ES-I3 (cell line): Measurements from ENCODE around the gene G6PC3.
"Not testable (repeated sequence)": the region's sequence is repeated elsewhere in the genome, so short reads cannot be mapped to it uniquely, and the experiment has no call there.

Experiments used
- H3K36me3 ChIP-seq: 2 replicates; pipeline ENCODE4 v1.6.1; 2013; ENCODE audit warnings: mild to moderate bottlenecking, low read length, control low read depth, moderate library complexity; ENCODE audit not compliant: insufficient read depth
- H3K4me1 ChIP-seq: 2 replicates; pipeline ENCODE4 v1.6.1; 2013; ENCODE audit warnings: mild to moderate bottlenecking, control low read depth, low read length; ENCODE audit not compliant: insufficient read depth
- H3K9ac ChIP-seq: 2 replicates; pipeline ENCODE4 v1.6.1; 2013; ENCODE audit warnings: low read depth, mild to moderate bottlenecking, low read length, moderate library complexity
- H3K9me3 ChIP-seq: 2 replicates; pipeline ENCODE4 v1.6.1; 2013; ENCODE audit warnings: mild to moderate bottlenecking, low read length, moderate library complexity; ENCODE audit not compliant: control insufficient read depth, insufficient read depth

Gene G6PC3

GRCh38 chr17:44044071-44044470 is 26.5 kb upstream of the G6PC3 start:
- Histone ChIP-seq H3K4me1 (peaks cover 11% of the 10 kb centered on the region), H3K9me3 (no peaks in the 10 kb centered on the region), H3K36me3 (peaks cover 24% of the 10 kb centered on the region), H3K9ac (no peak overlapping the region)

DNA sequence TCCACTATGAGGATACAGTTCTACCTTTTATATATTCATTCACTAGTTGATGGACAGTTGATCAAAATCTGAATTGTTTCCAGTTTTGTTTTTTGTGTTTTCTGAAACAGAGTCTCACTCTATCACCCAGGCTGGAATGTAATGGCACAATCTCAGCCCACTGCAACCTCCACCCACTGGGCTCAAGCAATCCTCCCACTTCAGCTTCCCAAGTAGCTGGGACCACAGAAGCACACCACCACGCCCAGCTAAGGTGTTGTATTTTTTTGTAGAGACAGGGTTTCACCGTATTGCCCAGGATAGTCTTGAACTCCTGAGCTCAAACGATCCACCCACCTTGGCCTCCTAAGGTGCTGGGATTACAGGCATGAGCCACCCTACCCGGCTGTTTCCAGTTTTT is 25.0 kb upstream of the G6PC3 start:
- no peak overlapping the region for H3K9ac ChIP-seq
- H3K4me1 ChIP-seq: peaks cover 11% of the 10 kb centered on the region
- H3K36me3 ChIP-seq: peaks cover 21% of the 10 kb centered on the region
- H3K9me3 ChIP-seq: no peaks in the 10 kb centered on the region

DNA sequence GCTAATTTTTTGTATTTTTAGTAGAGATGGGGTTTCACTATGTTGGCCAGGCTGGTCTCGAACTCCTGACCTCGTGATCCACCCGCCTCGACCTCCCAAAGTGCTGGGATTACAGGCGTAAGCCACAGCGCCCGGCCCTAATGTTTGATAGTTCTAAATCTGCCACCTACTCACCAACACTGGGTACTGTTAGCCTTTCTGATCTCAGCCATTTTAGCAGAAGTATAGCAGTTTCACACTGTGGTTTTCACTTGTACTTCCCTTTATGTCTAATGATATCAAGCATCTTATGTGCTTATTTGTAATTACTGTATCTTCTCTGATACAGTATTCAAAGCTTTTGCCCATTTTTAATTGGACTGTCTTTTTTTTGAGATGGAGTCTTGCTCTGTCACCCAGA is 23.6 kb upstream of the G6PC3 start:
- Histone ChIP-seq H3K4me1 (peaks cover 11% of the 10 kb centered on the region), H3K36me3 (peaks cover 29% of the 10 kb centered on the region)
- H3K9ac ChIP-seq, H3K9me3 ChIP-seq: not testable (repeated sequence)

DNA sequence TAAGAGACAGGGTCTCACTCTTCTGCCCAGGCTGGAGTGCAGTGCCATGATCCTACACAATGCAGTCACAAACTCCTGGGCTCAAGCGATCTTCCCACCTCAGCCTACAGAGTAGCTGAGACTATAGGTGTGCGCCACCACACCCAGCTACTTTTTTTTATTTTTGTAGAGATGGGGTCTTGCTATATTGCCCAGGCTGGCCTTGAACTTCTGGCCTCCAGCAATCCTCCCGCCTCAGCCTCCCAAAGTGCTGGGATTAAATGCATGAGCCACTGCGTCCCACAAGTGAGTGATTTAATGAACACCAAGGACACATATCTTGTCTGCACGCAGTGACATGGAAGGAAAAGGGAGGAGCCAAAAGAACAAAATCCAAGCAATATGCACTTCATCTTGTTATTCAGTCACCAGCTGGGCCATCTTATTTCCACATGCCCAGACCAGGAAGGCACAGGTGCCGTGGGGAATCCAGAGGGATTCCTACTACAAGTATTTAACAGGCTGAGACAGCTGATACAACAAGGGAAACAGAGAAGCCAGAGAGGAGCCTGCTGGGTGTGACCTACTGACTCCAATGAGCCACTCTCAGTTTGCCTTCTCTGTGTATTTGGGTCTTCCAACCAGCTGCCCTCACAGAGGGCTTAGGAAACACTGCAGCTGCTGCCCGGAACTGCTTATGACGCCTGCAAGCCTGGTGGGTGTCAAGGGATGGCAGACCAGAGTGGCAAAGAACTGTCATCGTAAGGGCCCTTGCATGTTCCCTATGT is 21.1 kb upstream of the G6PC3 start:
- H3K4me1 ChIP-seq: peaks cover 3% of the 10 kb centered on the region
- peaks cover 44% of the 10 kb centered on the region for H3K36me3 ChIP-seq
- no peak overlapping the region for H3K9ac ChIP-seq

DNA sequence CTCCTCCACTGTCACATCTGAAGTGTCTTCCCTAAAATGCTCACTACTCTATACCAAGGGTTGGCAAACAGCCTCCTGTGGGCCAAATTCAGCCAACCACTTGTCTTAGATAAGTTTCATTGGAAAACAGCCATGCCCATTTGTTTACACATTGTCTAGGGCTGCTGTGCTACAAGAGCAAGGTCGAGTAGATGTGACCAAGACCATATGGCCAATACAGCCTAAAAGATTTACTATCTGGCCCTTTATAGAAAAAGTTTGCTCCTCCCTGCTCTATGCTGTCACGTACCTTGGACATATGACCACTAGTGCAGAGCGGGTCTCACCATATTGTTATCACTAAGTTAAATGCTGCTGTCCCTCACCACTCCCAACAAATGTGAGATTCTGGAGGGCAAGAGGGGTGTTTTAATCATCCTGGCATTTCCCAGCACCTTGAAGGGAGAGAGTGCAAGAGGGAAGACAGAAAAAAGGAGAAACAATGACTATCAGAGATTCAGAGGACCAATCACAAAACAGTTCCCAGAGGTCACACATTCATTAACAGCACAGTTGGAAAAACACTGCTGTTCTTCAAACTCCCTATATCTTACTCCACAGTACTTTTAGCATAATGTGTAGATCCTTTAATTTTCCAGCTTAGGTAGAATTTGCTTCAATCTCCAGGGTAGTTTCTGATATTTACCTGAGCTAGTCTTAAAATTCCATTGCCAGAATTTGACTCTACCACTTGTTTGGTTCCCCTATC is 17.2 kb upstream of the G6PC3 start:
- no peak overlapping the region for H3K9ac ChIP-seq
- H3K9me3 ChIP-seq: no peaks in the 10 kb centered on the region
- peaks cover 52% of the 10 kb centered on the region for H3K36me3 ChIP-seq
- no peaks in the 10 kb centered on the region for H3K4me1 ChIP-seq

More for the DNA sequence above, 21.1 kb upstream of the G6PC3 start:
- no peaks in the 10 kb centered on the region for H3K9me3 ChIP-seq

DNA sequence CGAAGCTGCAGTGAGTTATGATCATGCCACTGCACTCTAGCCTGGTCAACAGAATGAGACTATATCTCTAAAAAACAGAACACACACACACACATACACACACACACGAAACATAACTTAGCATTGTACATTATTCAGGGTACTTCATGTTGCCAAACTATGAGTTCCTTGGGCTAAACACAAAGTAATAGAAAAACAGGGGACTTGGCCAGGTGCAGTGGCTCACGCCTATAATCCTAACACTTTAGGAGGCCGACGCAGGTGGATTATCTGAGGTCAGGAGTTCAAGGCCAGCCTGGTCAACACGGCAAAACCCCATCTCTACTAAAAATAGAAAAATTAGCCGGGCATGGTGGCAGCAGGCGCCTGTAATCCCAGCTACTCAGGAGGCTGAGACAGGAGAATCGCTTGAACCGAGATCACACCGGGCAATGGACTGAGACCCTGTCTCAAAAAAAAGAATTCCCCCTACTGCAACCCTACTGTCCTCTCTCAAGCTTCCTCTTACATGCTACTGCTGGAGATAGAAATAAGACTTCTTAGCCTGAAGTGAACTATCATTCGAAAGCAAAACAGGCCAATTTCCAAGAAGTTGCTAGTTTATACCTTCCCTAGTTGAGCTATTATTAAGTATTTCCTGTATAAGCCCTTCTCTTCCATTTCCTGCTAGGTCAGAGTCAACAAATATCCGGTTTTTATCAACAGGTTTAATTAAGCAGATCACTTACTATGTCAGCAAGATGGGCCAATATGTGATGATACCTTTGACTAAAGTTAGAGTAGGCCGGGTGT is 11.2 kb upstream of the G6PC3 start:
- H3K4me1 ChIP-seq: peaks cover 7% of the 10 kb centered on the region
- H3K9me3 ChIP-seq: no peaks in the 10 kb centered on the region
- no peak overlapping the region for H3K9ac ChIP-seq
- peaks cover 55% of the 10 kb centered on the region for H3K36me3 ChIP-seq

DNA sequence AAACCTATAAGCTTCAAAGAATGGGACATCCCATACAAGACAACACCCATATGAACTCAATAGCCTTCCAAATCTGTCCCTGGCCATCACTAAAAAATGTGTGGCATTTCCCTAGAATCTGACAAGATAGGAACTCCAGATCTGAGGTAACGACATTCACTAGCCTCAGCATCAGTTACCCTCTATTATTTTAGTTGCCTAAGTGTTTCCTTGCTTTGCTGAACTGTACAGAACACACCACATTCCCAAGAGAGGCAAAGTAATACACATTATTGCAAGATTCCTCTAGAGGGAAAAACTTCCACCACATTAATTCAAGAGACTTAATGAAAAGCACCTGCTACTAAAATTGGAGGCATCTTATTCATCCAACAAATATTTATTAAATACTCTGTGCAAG is 9.1 kb upstream of the G6PC3 start:
- Histone ChIP-seq H3K36me3 (peaks cover 46% of the 10 kb centered on the region), H3K9me3 (no peaks in the 10 kb centered on the region), H3K4me1 (peaks cover 7% of the 10 kb centered on the region), H3K9ac (no peak overlapping the region)

DNA sequence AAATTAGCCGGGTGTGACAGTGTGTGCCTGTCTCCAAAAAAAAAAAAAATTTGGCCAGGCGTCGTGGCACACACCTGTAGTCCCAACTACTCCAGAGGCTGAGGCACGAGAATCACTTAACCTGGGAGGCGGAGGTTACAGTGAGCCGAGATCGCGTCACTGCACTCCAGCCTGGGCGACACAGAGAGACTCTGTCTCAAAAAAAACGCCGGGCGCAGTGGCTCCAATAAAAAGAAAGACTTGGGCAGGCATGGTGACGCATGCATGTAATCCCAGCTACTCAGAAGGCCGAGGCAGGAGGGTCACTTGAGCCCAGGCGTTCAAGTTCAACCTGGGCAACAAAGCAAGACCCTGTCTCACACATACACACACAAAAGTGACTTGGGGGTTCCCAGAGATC is 7.7 kb upstream of the G6PC3 start:
- H3K9ac ChIP-seq: no peak overlapping the region
- peaks cover 45% of the 10 kb centered on the region for H3K36me3 ChIP-seq
- no peaks in the 10 kb centered on the region for H3K9me3 ChIP-seq
- H3K4me1 ChIP-seq: peaks cover 15% of the 10 kb centered on the region

- Histone ChIP-seq H3K9me3 (no peaks in the 10 kb centered on the region), H3K4me1 (peaks cover 15% of the 10 kb centered on the region), H3K9ac (no peak overlapping the region), H3K36me3 (peaks cover 38% of the 10 kb centered on the region)
These were observed 6.6 kb upstream of the G6PC3 start for GRCh38 chr17:44063704-44064639.

- H3K36me3 ChIP-seq: peaks cover 27% of the 10 kb centered on the region
- peaks cover 15% of the 10 kb centered on the region for H3K4me1 ChIP-seq
- H3K9me3 ChIP-seq: no peaks in the 10 kb centered on the region
- H3K9ac ChIP-seq: peak overlapping the region; percentile 84
These were observed 4.8 kb upstream of the G6PC3 start for GRCh38 chr17:44065668-44066203.

- H3K36me3 ChIP-seq: peaks cover 24% of the 10 kb centered on the region
- peaks cover 15% of the 10 kb centered on the region for H3K4me1 ChIP-seq
- peak within 1 kb of the TSS; percentile 84 for H3K9ac ChIP-seq
- H3K9me3 ChIP-seq: no peaks in the 10 kb centered on the region
These were observed 4.2 kb upstream of the G6PC3 start, which contains the start of gene LSM12 for GRCh38 chr17:44066204-44066930. Gene LSM12, minus strand, starts transcription at chr17:44066671. Its CDS starts 84 bp downstream, at chr17:44066587.

DNA sequence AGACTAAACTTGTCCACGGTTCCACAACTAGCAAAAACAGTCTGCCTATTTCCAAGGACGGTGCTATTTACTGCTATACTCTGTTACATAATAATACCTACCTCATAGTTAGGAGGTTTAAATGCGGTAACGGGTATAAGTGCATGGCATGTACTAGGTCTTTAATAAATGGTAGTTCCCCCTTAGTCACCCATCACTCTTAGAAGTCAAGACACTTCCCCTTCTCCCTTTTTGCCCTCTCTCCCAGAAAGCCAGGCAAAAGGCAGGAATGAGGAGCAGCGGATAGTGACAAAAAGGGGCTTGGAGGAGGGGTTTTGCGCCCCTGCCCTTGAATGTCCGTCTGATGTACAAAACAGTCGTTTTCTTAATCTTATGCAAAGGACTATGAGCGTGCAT is 3.0 kb upstream of the G6PC3 start:
- H3K9me3 ChIP-seq: no peaks in the 10 kb centered on the region
- H3K9ac ChIP-seq: no peak overlapping the region
- peaks cover 19% of the 10 kb centered on the region for H3K4me1 ChIP-seq
- peaks cover 16% of the 10 kb centered on the region for H3K36me3 ChIP-seq

GRCh38 chr17:44069974-44070454 is 521 bp upstream of the G6PC3 start:
- Histone ChIP-seq H3K36me3 (no peaks in the 10 kb centered on the region), H3K9ac (peak overlapping the region; percentile 88), H3K4me1 (peaks cover 15% of the 10 kb centered on the region), H3K9me3 (no peaks in the 10 kb centered on the region)
